Stimulated activated CD8-positive, alpha-beta memory T cell treated with anti-CD3 and anti-CD28 coated beads, Interleukin-7, amount 100 ng/mL, for 4 hours (primary cell): Measurements from ENCODE around the gene COL26A1.
"Not testable (repeated sequence)": the region's sequence is repeated elsewhere in the genome, so short reads cannot be mapped to it uniquely, and the experiment has no call there.

ENCODE experiments used
- DNase-seq, 2 donors: peaks; one replicate each; pipeline ENCODE4 v3.0.0-alpha.2; 2020; ENCODE audit warnings: low read depth in 2 of 2

COL26A1 gene

GRCh38 chr7:101553771-101554445, 191.2 kb downstream of the COL26A1 start:
- DNase-seq, result no peak

- no peak for DNase-seq
Measured at GRCh38 chr7:101554584-101555268, 192.1 kb downstream of the COL26A1 start.

GRCh38 chr7:101555269-101555920, 192.7 kb downstream of the COL26A1 start:
- DNase-seq, result no peak

GRCh38 chr7:101555921-101556275, 193.2 kb downstream of the COL26A1 start:
- no peak for DNase-seq

DNA sequence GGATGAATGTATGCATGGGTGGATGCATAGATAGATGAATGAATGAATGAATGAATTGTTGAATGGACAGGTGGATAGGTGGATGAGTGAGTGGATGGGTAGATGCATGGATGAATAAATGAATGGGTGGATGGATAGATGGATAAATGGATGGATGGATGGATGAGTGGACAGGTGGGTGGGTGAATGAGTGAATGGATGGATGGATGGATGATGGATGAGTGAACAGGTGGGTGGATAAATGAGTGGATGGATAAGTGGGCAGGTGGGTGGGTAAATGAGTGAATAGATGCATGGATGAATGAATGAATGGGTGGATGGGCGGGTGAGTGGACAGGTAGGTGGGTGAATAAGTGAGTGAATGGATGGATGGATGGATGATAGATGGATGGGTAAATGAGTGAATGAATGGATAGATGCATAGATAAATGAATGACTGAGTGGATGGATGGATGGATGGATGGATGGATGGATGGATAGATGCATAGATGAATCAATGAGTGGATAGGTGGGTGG, 193.8 kb downstream of the COL26A1 start:
- no peak for DNase-seq

DNA sequence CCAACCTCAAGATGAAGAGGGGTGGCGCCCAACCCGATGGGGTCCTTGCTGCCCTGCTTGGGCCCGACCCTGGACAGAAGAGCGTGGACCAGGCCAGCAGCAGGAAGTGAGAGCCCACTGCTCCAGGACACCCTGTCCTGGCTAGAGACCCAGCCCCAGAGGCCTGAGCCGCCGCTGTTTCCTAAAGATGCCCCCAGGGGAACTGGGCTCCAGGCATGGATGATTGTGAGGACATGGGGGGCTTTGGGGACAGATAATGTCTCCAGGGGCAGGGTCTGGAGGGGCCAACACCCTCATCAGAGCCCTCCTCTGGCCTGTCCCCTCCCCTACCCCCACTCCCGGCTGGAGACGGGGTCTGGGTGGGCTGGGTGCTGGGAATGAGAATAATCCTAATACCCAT, 194.7 kb downstream of the COL26A1 start:
- no peak for DNase-seq

DNA sequence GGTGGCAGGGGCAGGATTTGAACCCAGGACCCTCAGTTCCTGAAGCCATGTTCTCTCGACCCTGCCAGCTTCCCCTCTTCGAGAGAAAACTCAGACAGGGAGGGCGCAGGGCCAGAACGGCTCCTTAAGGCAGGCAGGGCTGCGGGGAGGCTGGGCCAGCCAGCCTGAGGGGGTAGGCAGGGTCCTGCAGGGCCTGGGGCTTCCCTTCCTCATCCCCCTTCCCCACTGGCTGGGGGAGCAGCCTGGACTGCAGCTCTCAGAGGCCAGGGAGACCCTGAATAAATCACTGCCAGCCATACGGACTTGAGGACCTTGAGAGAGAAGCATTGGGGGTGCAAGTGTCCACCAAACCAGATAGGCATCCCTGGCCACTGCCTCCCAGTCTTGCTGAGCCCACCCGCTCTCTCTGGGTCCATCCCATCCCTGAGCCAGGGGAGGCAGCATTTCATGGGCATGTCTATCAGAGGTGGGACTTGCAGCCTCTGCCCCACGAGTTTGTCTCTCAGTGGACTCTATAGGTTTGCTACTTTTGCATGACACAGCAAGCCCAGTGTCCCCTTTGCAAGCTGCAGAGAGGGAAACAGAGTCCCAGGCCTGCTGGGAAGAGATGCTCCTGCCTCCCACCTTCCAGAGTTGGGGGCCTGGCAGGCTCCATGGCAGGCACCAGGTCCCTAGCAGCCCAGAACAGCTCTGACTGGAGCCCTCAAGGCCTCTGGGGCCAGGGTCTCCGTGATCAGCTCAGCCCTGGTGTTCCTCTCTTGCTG, 195.5 kb downstream of the COL26A1 start:
- no peak for DNase-seq

GRCh38 chr7:101558742-101559325, 196.2 kb downstream of the COL26A1 start:
- DNase-seq, result no peak

DNA sequence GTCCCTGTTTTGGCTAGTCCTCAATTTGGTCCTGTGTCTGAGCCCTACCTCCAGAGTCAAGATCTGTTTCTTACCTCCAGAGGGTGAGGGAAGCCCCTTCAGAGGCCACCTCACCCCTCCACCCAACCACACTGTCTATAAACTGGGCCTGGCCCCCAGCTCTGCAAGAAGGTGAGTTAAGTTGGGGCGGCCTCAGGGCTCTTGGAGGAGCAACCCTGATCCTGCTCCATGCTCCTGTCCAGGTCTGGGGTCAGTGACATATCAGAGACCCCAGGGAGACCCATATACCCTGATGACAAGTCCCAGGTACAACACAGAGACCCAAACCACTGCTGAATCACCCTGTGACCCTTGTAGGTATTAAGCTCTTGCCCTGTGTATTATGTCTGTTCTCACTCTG, 196.9 kb downstream of the COL26A1 start:
- no peak for DNase-seq

- not testable (repeated sequence) for DNase-seq
Measured at GRCh38 chr7:101560021-101560420, 197.3 kb downstream of the COL26A1 start.

DNA sequence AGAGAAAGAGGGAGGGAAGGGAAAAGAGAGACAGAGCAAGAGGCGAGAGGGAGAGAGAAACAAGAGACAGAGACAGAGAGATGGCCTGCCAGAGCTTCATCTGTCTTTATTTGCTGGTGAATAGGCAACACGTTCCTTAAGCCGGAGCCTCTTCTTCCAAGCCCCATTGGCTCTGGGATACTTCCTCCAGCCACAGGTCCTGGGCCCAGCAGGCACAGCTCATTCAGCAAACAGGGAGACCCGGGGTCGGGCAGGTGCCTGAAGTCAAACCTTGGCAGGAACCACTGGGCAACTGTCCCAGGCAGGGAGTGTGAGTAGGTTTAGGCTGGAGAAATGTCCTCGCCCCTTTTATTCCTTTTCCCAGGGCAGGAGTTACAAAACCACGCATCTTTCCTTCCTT, 198.2 kb downstream of the COL26A1 start:
- no peak for DNase-seq

DNA sequence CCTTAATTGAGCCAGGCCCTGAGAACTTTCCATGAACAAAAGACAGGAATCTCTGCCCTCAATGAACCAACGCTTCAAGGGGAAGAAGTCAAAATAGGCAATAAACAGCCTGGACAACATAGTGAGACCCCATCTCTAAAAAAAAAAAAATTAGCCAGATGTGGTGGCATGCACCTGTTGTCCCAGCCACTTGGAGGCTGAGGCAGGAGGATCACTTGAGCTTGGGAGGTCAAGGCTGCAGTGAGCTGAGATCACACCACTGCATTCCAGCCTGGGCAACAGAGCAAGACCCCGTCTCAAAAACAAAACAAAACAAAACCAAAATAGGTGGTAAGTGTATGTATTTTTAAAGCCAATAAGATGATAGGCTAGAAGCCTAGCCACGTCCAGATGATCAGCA, 198.6 kb downstream of the COL26A1 start:
- DNase-seq, result not testable (repeated sequence)

DNA sequence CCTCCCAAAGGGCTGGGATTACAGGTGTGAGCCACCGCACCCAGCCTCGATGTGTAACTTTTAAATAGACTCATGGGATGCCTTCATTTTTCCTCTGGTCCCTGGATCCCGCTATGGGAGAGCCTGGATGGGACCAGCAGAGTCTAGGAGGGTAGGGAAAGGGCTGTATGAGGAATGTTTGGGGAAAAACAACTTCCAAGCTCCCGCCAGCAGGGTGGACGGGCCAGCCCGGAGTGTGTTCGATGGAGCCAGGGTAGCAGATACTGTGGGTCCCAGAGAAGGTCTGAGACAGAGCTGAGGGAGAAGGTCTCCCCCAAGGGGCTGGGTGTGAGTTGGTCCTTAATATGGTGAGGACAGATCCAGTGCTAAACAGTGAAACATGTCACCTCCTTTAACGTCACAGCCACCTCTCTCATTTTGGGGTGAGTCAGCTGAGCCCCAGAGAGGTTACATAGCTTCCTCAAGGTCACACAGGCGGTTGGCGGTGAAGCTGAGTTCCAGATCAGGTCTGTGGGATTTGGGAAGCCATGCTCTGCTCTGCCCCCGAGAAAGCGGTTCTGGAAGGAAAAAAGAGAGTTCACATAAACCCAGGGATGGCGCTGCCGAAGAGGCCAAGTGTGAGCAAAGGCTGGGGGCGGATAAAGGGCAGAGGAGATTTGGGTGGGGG, 200.0 kb downstream of the COL26A1 start:
- no peak for DNase-seq

DNA sequence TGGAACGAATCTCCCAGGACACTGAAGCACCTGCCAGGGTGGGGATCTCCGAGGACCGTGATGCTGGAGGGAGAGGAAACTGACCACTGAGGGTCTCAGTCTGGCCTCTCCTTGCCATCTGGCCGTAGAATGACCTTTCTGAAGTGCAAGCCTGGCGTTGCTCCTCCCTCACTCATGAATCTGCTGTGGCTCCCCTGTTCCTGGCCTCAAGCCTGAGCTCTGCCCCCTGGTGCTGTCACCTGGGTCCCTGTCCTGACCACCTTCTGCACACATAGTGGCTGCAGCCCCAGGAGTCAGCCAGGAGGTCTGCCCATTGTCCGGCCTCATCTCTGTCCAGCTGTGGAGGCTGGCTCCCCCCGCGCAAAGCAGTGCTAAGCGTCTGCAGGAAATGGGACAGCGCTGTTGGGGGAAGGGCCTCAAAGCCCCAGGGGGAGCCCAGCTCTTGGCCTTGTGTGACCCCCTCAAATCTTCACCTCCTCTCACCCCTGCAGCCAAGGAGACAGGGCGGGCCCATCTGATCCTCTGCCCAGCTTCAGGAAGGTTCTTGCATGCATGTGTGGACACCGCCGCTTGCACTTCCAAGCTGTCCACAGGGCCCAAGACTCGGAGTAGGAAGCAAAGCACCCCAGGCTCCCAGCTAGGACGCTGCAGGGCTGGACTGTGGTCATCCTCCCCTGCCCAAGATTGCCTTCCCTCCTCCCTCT, 200.7 kb downstream of the COL26A1 start:
- no peak for DNase-seq

GRCh38 chr7:101563943-101564777, 201.5 kb downstream of the COL26A1 start:
- DNase-seq, result no peak

GRCh38 chr7:101564778-101565211, 202.1 kb downstream of the COL26A1 start:
- no peak for DNase-seq

- no peak for DNase-seq
Measured at GRCh38 chr7:101565601-101566209, 203.0 kb downstream of the COL26A1 start.

DNA sequence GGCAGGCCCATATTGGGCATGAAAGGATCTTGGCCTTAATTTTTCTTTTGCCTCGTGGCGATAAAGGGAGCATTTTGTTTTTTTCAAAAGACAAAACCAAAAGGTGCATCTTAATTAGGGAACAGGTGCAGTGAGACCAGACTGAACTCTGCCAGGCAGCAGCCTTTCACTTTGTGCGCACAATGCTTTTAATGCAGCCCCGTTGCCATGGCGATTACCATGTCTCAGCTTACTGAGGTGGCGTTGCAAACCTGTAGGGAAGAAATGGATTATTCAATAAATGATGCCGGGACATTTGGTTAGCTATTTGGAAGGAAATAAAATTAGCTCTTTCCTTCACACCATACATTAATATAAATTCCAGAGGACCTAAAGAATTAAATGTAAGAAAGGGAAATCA, 204.6 kb downstream of the COL26A1 start:
- no peak for DNase-seq

- DNase-seq, result no peak
Measured at GRCh38 chr7:101572156-101572555, 209.5 kb downstream of the COL26A1 start.
